T-helper 9 cell (primary cell): Measurements from ENCODE around the gene ZBTB8OS.
"Not testable (repeated sequence)": the region's sequence is repeated elsewhere in the genome, so short reads cannot be mapped to it uniquely, and the experiment has no call there.

Experiments
- DNase-seq: peaks from one replicate; pipeline ENCODE4 v3.0.0-alpha.2; 2020
- total RNA-seq, 2 donors: gene quantifications; one replicate each; lab custom pipeline; 2026; lab: John Stamatoyannopoulos, UW

ZBTB8OS gene
- 15.4 to 33.4 reads per million in 2 donors for total RNA-seq

GRCh38 chr1:32650248-32650751, at the start of gene ZBTB8OS:
TSS of gene ZBTB8OS (minus strand) at chr1:32650550. CDS start at chr1:32650529, 21 bp downstream.
- peak; percentile 79 for DNase-seq

GRCh38 chr1:32696996-32697395, 46.6 kb upstream of the ZBTB8OS start:
- DNase-seq: not testable (repeated sequence)

GRCh38 chr1:32696041-32696440, 45.7 kb upstream of the ZBTB8OS start:
- no peak for DNase-seq

- no peak for DNase-seq
Measured at GRCh38 chr1:32695098-32695904, 45.0 kb upstream of the ZBTB8OS start.

GRCh38 chr1:32693455-32694174, 43.3 kb upstream of the ZBTB8OS start:
- no peak for DNase-seq

- DNase-seq: no peak
Measured at GRCh38 chr1:32686387-32686786, 36.0 kb upstream of the ZBTB8OS start.

GRCh38 chr1:32685498-32685897, 35.1 kb upstream of the ZBTB8OS start:
- no peak for DNase-seq

- no peak for DNase-seq
Measured at GRCh38 chr1:32684167-32684811, 33.9 kb upstream of the ZBTB8OS start.

GRCh38 chr1:32683397-32683796, 33.0 kb upstream of the ZBTB8OS start:
- no peak for DNase-seq

- no peak for DNase-seq
Measured at GRCh38 chr1:32681999-32682398, 31.6 kb upstream of the ZBTB8OS start.

GRCh38 chr1:32681509-32681908, 31.2 kb upstream of the ZBTB8OS start:
- no peak for DNase-seq

GRCh38 chr1:32680642-32681041, 30.3 kb upstream of the ZBTB8OS start:
- no peak for DNase-seq

- DNase-seq: not testable (repeated sequence)
Measured at GRCh38 chr1:32679993-32680392, 29.6 kb upstream of the ZBTB8OS start.

- DNase-seq: no peak
Measured at GRCh38 chr1:32676945-32677344, 26.6 kb upstream of the ZBTB8OS start.

GRCh38 chr1:32668716-32669115, 18.4 kb upstream of the ZBTB8OS start:
- DNase-seq: not testable (repeated sequence)

- no peak for DNase-seq
Measured at GRCh38 chr1:32666901-32667566, 16.7 kb upstream of the ZBTB8OS start.

GRCh38 chr1:32665915-32666314, 15.6 kb upstream of the ZBTB8OS start:
- no peak for DNase-seq

- no peak for DNase-seq
Measured at GRCh38 chr1:32659581-32659980, 9.2 kb upstream of the ZBTB8OS start.

- no peak for DNase-seq
Measured at GRCh38 chr1:32652244-32652962, 2.1 kb upstream of the ZBTB8OS start.

- DNase-seq: no peak
Measured at GRCh38 chr1:32651461-32652073, 1.2 kb upstream of the ZBTB8OS start.

- DNase-seq: peak; percentile 96
Measured at GRCh38 chr1:32650752-32651460, 556 bp upstream of the ZBTB8OS start, which contains the start of gene RBBP4. TSS of gene RBBP4 (plus strand) at chr1:32651208. CDS start at chr1:32651307, 99 bp downstream.
